Measurements from ENCODE around the gene DLGAP1.
"Not testable (repeated sequence)": the region's sequence is repeated elsewhere in the genome, so short reads cannot be mapped to it uniquely, and the experiment has no call there.

The DLGAP1 gene

DNA sequence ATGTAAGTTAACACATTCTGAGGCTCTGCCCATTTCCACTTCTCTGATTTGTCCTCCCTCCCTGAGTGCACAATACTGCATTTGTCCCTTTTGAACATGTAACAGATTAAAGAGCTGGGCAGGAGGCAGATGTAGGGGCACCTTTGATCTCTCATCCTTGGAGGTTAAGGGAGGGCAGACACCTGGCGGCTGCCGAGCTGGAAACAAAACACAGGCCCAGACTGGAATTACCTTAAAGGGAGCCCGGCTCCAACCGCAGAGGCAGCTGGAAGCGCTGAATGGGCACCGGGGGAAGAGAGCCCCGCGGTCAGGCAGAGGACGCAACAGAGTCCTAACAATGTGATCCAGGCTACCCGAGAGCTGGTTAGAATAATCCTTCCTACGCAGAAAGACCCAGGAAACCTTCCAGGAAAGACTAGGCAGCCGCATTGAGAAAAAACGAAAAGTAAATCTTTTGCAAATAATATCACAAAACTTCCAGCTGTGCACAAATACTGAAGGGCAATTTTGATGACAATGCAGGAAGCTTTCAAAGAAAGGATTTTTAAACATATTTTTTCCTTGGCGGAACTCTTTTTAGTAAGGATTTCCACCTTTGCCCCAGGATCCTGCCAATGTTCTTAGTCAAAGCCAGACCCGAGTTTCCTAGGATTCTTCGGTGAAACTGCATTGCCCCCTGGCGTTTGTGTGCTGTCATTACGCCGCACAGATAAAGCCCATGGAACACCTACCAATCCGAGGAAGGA is 789.2 kb downstream of the DLGAP1 start:
- peak; percentile 73 for DNase-seq

DNA sequence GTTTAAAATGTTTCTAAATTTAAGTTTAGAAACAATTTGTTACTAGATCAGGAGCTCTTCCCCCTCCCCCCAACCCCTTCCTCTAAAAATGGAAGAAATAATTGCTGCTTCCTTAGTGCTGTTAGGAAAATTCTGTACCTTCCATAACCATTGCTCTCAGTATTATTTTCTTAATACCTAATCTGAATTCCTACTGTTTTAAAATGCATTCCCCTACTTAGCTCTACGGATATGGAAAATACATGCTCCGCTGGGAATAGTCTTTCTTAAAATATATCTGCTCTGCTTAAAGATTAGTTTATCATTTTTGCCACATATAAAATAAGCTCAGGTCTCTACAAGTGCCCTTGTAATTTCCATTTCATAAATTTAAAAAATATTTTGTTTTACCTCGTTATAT is 789.9 kb downstream of the DLGAP1 start:
- DNase-seq, result no peak

DNA sequence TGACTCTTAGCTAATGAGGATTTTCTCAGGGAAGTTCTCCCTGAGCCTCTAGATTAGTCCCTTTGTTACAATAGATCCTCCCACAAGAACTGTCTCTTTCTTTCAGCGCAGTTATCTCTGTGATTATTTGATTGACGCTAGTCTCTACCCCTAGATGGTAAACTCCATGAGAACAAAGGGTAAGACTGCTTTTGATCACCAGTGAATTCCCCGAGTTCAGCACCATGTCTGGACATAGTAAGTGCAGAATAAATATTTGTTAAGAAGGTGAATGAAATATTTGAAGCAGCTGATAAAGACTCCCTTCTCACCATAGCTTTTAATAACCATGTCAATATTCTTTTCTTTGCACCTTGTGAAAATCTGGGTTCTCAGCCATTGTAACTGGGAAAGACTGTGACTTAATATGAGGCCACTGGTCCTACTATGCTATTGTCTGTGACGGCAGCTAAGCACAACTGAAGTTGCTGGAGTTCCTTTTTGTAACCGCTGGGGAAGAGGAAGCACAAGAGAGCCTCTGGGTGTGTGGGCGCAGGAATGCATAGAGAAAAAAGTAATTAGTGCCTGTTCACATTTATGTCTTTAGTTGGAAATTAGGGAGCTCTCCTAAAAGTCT is 790.4 kb downstream of the DLGAP1 start:
- DNase-seq, result no peak

DNA sequence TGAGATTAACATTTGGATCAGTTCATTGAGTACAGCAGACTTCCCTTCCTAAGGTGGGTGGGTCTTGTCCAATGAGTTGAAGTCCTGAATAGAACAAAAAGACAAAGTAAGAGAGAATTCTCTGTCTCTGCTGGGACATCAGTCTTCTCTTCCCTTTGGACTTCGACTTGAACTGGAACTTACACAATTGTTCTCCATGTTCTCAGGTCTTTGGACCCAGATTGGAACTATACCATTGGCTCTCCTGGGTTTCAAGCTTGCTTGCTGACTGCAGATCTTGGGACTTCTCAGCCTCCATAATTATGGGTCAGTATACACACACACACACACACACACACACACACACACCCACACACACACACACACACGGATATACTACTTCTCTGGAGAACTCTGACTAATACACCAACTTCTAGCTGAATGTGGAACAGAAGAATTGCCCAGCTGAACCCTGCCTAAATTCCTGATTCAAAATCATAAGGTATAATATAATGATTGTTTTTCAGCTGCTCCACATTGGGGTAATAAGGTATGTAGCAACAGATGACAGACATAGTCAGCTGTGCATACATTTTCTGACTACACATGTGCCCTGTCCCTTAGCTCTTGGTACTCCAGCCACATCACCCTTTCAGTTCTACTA is 791.1 kb downstream of the DLGAP1 start:
- DNase-seq, result no peak

DNA sequence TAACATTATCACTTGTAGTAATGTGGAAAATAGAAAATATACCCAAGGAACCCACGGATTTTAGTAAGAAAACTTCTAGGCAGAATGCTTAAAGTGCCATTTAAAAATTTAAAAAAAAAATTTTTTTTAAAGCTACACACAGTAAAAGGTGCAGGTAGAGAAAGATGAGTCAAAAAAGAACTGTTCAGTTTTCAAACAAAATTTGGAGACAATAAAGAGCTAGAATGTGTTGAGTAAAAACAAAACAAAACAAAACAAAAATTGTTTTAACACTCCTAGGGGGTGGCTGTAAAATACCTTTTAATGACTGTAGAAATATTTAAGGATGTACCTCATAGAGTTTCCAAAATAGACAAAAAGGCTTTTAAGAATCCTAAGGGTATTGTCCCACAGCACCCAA is 793.1 kb downstream of the DLGAP1 start:
- DNase-seq, result no peak

DNA sequence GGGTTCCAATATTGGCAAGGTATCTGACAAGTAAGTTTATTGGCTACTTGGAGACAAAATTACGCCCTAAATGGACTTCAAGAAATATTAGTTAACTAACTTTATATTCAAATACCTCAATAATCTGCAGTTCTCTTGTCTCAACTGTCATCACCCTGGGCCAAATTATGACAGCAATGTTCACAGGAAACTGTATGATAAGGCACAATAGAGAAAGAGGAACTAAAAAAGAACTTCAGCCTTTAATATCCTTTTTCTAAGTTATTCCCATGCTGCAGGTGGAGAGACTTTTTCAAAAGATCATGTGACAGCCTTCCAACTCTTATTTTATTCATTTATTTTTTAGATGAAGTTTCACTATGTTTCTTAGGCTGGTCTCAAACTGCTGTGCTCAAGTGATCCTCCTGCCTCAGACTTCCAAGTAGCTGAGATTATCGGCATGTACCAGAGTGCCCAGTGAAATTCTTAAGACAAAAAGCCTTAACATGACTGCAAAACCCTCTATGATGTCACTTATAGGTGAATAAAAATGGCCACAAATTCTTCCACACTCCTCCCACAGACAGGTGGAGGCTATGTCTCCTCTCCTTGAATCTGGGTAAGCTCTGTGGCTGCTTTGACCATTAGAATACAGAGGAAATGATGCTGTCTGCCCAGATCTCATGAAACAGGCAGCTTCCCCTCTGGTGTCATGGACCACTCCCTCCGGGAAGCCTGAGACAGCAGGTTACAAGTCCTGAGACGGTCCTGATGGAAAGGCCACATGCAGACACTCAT is 794.2 kb downstream of the DLGAP1 start:
- DNase-seq, result no peak

DNA sequence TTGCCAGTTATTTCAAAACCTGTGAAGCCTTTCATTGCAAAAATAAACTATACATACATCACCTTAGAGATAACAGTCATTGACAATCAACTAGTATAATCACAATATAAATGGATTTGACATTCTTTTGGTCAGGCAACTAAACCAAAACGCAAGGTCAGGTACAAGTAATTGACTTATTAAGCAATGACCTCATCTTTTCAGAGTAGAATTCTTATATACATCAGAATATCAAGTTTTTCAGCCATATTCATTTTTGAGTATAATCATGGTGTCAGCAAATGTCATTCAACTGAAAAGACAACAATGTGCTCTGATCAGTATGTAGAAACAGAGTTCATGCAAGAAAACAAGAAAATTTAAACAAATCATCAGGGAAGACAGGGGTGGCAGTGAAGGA is 796.6 kb downstream of the DLGAP1 start:
- no peak for DNase-seq

DNA sequence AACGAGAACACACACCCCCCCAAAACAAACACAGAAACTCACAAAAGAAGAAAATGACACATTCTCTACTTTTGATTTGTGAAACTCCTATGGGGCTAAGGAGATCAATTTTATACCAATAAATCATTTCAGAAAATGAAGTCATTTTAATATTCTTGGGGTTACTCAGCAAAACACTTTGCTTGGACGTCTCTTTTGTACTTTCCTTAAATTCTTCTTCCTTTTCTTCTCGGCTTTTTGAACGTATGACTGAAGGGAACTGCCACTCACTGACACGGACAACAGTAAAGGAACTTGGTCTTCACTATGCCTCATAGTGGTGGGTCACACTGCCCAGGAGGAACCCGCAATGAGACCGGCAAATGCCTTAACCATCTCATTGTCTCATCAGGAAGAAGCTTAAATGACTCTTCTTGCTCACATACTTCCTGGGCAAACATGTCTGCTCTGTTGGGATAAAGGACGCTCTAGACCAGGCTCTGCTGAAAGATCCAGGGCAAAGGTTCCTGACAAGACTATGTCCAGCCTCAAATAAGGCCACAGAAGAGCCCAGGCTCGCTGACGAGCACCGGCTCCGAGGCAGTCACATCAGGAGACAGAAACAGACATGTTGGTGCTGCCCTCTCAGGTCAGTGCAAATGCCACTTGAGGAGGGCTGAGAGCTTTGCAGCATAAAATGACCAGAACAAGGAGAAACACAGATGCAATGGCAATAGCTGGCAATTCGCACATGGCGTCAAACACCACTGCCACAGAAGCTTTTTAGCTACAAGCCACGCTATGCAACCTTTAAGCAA is 799.7 kb downstream of the DLGAP1 start:
- no peak for DNase-seq

DNA sequence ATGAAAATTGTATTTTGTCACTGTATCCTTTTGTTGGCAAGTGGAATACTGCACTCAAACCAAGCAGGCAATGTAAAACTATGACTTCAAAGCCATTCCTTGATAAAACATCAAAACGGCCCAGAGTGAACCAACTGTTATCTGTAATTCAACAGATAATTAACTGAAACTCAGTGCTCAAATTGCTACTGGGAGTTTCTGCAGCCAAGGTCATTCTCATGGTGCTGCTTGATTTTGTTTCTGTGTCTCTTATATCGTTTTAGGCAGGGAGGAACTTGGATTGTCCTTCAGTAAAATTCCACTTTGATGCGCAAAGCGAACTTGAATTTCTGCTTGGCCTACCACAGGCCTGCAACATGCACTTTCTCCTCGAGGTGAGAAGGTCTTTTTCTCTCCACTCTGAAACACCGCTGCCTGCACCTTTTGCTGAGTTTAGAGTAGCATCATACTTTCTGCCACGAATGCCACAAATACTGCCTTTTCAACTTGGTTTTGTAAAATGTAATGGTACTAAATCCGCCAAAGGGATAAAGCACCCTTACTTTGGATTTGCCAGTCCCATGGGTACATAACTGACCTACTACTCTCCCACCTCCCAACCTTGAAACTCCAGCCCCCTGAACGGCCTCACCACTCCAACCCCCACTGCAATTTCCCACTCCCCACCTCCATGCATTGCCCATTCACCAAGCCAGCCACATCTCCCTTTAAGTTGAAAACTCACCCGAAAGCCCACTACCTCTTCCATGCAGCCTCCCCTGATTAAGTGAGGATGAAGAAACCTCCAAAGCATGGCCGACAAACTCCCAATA is 800.5 kb downstream of the DLGAP1 start:
- no peak for DNase-seq

DNA sequence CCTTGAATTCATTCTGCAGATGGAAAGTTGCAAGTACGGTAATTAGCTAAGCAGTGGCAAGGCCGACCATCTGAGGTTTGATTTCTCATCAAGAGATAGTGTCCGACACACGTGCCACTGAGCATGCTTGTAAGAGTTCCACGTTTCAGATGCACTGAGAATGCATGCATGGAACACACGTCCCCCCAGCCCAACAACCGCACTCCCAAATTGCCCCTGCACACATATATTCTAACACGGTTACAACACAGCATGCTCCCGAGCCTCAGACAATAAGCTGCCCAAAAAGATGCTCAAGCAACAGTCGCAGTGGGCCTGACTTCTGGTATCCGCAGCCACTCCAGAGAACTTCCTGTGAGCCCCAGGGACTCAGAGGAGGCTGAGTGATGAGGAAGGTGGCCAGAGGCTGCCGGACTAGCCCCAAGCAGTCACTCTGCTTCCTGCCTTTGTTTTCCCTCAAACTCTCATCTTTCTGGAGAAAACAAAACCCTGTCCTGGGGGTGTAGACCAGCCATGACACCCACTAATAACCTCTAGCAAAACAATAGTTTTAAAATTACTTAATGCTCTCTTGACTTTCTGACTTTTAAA is 801.2 kb downstream of the DLGAP1 start:
- no peak for DNase-seq

DNA sequence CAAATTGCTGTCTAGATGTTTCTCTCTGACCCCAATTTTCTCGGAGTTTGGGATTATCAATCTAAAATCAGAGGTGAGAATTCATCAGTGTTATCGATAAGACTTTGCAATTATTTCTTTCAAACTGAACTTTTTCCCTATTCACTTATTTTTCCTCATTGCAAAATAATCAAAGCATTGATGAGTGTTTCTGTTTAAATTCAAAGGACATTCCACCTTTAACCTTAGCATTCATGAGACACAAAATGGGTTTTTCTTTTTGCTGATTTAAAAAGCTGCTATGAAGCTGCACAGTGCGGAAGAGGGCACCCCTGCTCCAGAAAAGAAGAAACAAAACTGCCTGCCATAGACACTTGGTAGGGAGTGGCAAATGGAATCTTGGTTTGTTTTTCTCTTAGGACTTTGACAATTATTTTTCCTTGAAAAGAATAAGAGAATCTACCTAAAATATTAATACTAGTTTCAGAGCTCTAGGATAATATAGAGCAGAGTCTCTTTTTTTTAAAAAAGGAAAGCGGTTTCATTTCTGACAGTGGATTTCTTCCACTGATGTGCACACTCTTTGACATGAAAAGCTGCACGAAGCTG is 801.8 kb downstream of the DLGAP1 start:
- no peak for DNase-seq

DNA sequence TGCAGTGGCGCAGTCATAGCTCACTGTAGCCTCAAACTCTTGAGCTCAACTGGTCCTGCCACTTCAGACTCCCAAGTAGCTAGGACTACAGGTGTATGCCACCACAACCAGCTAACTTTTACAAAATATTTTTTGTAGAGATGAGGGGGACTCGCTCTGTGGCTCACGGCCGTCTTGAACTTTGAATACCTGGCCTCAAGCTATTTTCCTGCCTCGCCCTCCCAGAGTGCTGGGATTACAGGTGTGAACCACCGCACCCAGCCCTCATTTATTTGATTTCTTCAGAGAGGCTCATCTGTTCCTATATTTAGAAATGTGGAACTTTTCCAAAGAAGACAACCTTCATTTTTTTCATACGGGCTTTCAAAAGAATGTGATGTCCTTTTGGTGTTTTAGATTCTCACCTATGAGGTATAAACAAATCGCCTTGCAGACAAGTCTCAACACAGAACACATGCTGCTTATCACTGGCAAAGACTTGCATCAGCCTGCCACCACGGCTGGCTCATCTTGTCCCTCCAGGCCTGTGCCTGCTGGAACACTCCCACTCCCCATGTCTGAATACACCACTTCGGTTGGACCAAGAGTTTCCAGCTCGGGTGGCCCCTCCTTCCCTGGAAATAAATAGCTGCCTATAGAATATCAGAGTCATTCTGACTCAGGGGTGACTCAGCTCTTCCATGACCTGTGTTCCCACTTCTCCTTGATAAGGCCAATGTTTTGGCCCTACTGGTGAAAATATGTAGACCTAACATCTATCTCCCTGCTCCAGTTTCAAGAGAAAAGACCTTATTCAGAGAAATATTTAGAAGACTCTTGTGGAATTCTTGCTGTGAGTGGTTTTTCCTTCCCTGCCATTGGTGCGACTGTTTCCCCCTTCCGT is 802.5 kb downstream of the DLGAP1 start:
- peak; percentile 96 for DNase-seq

DNA sequence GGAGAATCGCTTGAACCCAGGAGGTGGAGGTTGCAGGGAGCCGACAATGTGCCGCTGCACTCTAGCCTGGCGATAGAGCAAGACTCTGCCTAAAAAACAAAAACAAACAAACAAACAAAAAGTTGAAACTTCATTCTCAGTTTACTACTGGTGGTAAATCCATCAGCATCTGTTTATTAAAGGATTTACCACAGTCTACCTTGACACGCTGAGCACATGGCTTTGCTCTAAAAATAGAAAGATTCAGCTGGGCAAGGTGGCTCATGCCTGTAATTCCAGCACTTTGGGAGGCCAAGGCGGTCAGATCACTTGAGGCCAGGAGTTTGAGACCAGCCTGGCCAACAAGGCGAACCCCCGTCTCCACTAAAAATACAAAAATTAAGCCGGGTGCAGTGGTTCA is 803.8 kb downstream of the DLGAP1 start:
- no peak for DNase-seq

DNA sequence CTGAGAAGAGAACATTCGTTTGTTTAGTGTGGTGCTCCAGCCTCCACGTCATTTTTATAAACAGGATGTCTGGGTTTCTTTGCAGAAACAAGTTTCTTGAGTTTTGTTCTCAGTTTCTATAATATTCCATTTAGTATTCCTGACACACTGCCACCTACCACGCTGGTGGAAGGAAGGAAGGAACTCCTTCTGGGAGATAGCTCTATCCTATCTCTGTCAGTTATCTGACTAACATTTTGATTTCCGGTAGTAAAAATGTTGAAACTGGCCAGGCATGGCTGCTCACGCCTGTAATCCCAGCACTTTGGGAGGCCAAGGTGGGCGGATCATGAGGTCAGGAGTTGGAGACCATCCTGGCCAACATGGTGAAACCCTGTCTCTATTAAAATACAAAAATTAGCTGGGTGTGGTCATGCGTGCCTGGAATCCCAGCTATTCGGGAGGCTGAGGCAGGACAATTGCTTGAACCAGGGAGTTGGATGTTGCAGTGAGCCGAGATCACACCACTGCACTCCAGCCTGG is 804.5 kb downstream of the DLGAP1 start:
- not testable (repeated sequence) for DNase-seq

DNA sequence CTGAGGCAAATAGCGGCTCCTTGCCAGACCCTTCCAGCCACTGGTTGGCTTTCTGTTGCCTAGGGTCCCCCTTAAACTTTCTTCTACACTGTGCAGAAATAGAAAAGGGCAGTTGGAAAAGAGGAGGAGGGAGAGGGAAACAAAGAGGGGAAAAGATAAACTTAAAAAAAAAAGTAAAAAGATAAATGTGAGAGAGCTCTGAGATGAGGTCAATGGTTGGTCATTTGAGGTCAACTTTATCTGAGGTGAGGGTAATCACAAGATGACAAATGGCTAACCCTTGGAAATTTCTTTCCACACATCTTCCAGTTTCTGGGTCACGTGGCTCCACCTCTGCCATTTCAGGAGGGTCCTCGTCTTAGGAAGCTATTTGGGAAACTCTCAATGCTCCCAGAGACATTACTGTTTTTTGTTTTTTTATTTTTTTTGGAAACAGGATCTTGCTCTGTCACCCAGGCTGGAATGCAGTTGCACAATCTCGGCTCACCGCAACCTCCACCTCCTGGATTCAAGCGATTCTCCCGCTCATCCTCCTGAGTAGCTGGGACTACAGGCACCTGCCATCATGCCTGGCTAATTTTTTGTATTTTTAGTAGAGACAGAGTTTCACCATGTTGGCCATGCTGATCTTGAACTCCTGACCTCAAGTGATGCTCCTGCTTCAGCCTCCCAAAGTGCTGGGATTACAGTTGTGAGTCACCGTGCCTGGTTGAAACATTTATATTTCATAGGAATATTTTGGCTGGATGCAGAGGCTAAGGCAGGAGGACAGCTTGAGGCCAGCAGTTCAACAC is 805.3 kb downstream of the DLGAP1 start:
- no peak for DNase-seq

DNA sequence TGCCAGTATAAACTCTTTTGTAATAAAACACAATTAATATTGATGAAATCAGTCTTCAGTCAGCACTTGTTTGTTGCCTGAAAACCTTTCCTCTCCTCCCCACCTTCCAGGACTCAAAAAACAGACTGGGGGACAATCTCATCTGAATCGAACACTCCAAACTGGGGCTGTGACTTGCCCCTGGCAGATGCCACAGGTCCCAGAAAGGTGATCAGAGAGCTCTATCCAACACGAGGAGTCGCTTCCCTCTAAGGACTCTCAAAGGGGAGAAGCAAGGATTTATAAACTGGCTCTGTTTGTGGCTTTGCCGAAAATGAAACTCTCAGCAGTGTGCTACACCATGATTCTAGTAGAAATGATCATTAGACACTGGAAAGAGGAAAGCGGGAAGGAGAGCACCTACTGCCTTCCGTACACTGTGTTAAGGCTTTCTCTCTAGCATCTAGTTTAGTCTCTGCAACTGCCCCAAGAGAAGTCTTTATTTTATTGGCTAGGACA is 805.9 kb downstream of the DLGAP1 start:
- DNase-seq, result no peak

DNA sequence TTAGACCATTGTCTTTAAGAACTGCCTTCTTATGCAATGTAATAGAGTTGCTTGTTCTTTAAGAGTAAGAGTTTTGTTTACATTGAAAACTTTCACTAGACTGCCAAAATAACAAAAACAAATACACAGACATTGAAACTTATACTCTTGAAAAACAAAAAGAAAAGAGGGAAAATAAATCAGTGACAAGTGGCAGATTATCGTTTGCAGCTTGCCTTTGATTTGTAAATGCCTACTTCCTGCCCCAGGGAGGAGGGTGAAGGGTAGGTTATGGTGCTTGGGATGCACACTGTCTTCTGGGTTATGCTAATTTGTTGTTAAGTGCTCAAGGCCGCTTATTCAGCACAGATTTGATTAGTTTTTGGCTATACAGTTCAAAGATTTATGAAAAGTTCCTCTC is 806.5 kb downstream of the DLGAP1 start:
- no peak for DNase-seq

DNA sequence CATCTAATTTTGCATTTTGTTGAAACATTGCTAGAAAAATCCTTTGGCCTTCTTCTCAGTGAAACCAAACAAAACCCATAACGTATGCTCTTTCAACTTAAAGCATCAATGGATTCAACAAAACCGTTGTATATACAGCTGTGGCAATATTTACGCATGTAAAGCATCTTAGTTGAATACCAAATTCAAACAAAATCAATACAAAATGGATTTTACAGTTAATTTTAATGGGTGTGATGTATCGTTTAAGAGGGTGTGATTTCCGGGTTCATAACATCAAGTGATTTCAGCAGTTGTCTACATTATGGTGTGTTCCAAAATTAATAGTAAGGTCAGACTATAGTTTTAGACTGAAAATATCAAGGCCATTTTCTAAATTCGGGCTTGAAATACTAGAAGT is 806.9 kb downstream of the DLGAP1 start:
- DNase-seq, result no peak

DNA sequence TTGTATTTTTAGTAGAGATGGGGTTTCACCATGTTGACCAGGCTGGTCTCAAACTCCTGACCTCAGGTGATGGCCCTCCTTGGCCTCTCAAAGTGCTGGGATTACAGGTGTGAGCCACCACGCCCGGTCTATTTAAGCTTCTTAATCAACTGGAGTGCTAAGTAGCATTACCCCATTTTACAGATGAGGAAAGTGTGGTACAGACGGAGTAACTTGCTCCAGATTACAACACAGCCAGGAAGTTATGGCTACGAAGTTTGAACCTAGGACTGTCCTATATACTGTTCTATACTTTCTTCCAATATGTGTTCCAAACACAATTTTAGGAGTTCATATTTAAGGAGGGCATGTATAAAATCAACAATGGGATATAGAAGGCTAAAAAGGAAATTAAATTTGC is 807.5 kb downstream of the DLGAP1 start:
- DNase-seq, result no peak

All from amniotic stem cell (primary cell).